ENCODE data around the gene SLC49A4. TPM values are rescaled to one million over a fixed set of nuclear protein-coding genes. Genes with fewer than 3 reads are reported as not detected.

SLC49A4 gene
- total and polyA plus RNA-seq, 2 of the 8 experiments (the other 6 are each of a cell fraction or from before 2014, with no cell fraction given) = 9.5 to 10.2 TPM

GRCh38 chr3:122766430-122766829, 28.4 kb upstream of the SLC49A4 start:
- CTCF ChIA-PET (ENCODE audit: partially characterized antibody) = interaction anchor here (0.6 to 1.7 kb wide), 2 partner anchors 11 to 151 kb away, joined by 3 to 4 read pairs; no protein-coding TSS in a partner anchor
- H3K27ac ChIP-seq (ENCODE audit: low read depth, low read length) = no peak overlapping the region
- POLR2A ChIA-PET (ENCODE audit: partially characterized antibody) = interaction anchor here (1.3 kb wide), 1 partner anchor 9 kb away, joined by 3 read pairs; no protein-coding TSS in a partner anchor
- H2BK12ac ChIP-seq (ENCODE audit: low read depth, low read length) = no peak overlapping the region
- no peak for DNase-seq (ENCODE audit: low read depth in 1 of 2, low spot score in 2 of 2)
- no peaks in the 10 kb centered on the region for H3K79me1 ChIP-seq (ENCODE audit: low read depth, low read length)
- WGBS, 2 experiments (ENCODE audit: extremely low coverage in 1 of 2, insufficient coverage in 1 of 2, insufficient read length in 1 of 2, insufficient replicate concordance in 2 of 2, low coverage in 1 of 2, low lambda C conversion rate in 2 of 2, missing lambda C conversion rate in 1 of 2) = 93% methylated on average over 3 of the region's 3 CpGs; no CpG with 5 or more reads in 1 of the 2 experiments
- no peak overlapping the region for H2BK120ac ChIP-seq (replicated peaks; ENCODE audit: low read depth, low read length)
- H3K9ac ChIP-seq (replicated peaks in 1 of 4; ENCODE audit: extremely low read depth in 1 of 4, low read depth in 3 of 4, low read length in 3 of 4) = no peak overlapping the region
- H3K36me3 ChIP-seq (ENCODE audit: control insufficient read depth in 2 of 4, insufficient read depth in 4 of 4, low read length in 3 of 4) = 0 out of 8 replicates have a peak, but pooled peaks cover 0 to 2% (median 0%) of the 10 kb centered on the region in 4 experiments
- H4K91ac ChIP-seq (replicated peaks; ENCODE audit: insufficient read length, low read length) = no peak overlapping the region
- no peak overlapping the region for H2BK15ac ChIP-seq (ENCODE audit: low read length)
- H3K23me2 ChIP-seq (ENCODE audit: low read depth, low read length) = no peaks in the 10 kb centered on the region
- no peak overlapping the region for H3K4me2 ChIP-seq (ENCODE audit: insufficient read depth in 1 of 2, low read depth in 2 of 2, low read length in 2 of 2)
- no peak overlapping the region for H3K56ac ChIP-seq (replicated peaks; ENCODE audit: insufficient read length, low read depth, low read length)
- H3K4ac ChIP-seq (replicated peaks; ENCODE audit: insufficient read length, low read depth, low read length) = no peak overlapping the region
- no peak overlapping the region for H2AK5ac ChIP-seq (ENCODE audit: low read depth, low read length)
- no peak overlapping the region for H2AFZ ChIP-seq (ENCODE audit: low read length)
- H3K23ac ChIP-seq (ENCODE audit: insufficient read length) = no peak overlapping the region
- no peak overlapping the region for H3K14ac ChIP-seq (ENCODE audit: insufficient read length)
- H3K79me2 ChIP-seq (ENCODE audit: control insufficient read depth in 1 of 2, insufficient read depth in 2 of 2, low read length in 2 of 2) = no peaks in the 10 kb centered on the region
- no peak for FAIRE-seq
- no peak overlapping the region for H3K4me3 ChIP-seq (ENCODE audit: extremely low read depth in 1 of 4, insufficient read depth in 2 of 4, low read depth in 3 of 4, low read length in 4 of 4)
- H4K8ac ChIP-seq (ENCODE audit: extremely low read depth, insufficient read depth, low read length) = no peak overlapping the region
- H3K4me1 ChIP-seq (replicated peaks in 1 of 4; ENCODE audit: control insufficient read depth in 3 of 4, insufficient read depth in 4 of 4, low read length in 3 of 4) = peaks cover 0 to 2% (median 0%) of the 10 kb centered on the region in 4 experiments; a peak in 2 of 7 replicates
- no peak overlapping the region for H3K18ac ChIP-seq (ENCODE audit: extremely low read depth, low read length)
- H2BK20ac ChIP-seq (ENCODE audit: low read length) = no peak overlapping the region
- H4K5ac ChIP-seq (ENCODE audit: insufficient read length, low read depth, low read length) = no peak overlapping the region
- no peaks in the 10 kb centered on the region for H3K27me3 ChIP-seq (replicated peaks in 1 of 4; ENCODE audit: control insufficient read depth in 3 of 4, extremely low read depth in 1 of 4, insufficient read depth in 3 of 4, low read length in 3 of 4)
- H4K20me1 ChIP-seq (replicated peaks in 1 of 2; ENCODE audit: control insufficient read depth in 1 of 2, insufficient read depth in 2 of 2, low read length in 2 of 2) = peaks cover 0 to 2% of the 10 kb centered on the region in 2 experiments
- H3K9me3 ChIP-seq (ENCODE audit: insufficient read depth in 2 of 2, low read depth in 1 of 2, low read length in 1 of 2) = no peaks in the 10 kb centered on the region
- H2BK5ac ChIP-seq (ENCODE audit: low read depth, low read length) = no peak overlapping the region
- TF ChIP-seq SAP30 (IDR thresholded peaks at IDR 0.05; ENCODE audit: insufficient read depth, insufficient replicate concordance, low read length) (no peak), EGR1 (IDR thresholded peaks at IDR 0.05; ENCODE audit: borderline replicate concordance, low read depth, low read length) (no peak), CTCF (IDR thresholded peaks at IDR 0.05; ENCODE audit: control extremely low read depth in 1 of 3, insufficient read depth in 1 of 3, low read depth in 1 of 3, low read length in 3 of 3) (no peak), EP300 (IDR thresholded peaks at IDR 0.05; ENCODE audit: borderline replicate concordance in 1 of 2, low read depth in 2 of 2, low read length in 2 of 2) (no peak), CHD1 (IDR thresholded peaks at IDR 0.05; ENCODE audit: low read depth, low read length) (no peak), SIRT6 (IDR thresholded peaks at IDR 0.05; ENCODE audit: low read length) (no peak), JUND (IDR thresholded peaks at IDR 0.05; ENCODE audit: low read length) (no peak), MAX (IDR thresholded peaks at IDR 0.05) (no peak), CHD2 (IDR thresholded peaks at IDR 0.05; ENCODE audit: low read length) (no peak), KDM5A (IDR thresholded peaks at IDR 0.05; ENCODE audit: low read length) (no peak), JUN (IDR thresholded peaks at IDR 0.05; ENCODE audit: low read depth, low read length) (no peak), SRF (IDR thresholded peaks at IDR 0.05; ENCODE audit: low read depth, low read length) (no peak)

Measured in H1 (cell line).